PC-9 (cell line): Measurements from ENCODE around the gene FCRLB. TPM values are rescaled to one million over a fixed set of nuclear protein-coding genes. Genes with fewer than 3 reads are reported as not detected.

ENCODE experiments used
- BruUV-seq: library from RNA; stranded (reverse); fragments of 400-500 nt; replicated peaks from 2 replicates; lab custom pipeline; 2021; lab: Mats Ljungman, UMichigan
- CTCF ChIA-PET: fragments of 300-600 bp; sonication (Branson Sonifier 250); formaldehyde crosslinking; loops from one replicate; lab custom pipeline; 2022; ENCODE audit warnings: antibody characterized with exemption; lab: Charles Lee
- POLR2A ChIA-PET: fragments of 300-600 bp; sonication (Branson Sonifier 250); formaldehyde crosslinking; loops from one replicate; lab custom pipeline; 2022; ENCODE audit warnings: antibody characterized with exemption; ENCODE audit not compliant: unreplicated experiment; lab: Charles Lee
- DNase-seq, 2 experiments: peaks; one replicate each; pipeline versions ENCODE4 v3.0.0 to v3.0.0-alpha.2; 2015 to 2022; ENCODE audit warnings: mixed read lengths in 1 of 2
- H2AFZ ChIP-seq: fragments of 200-600 bp; sonication (generic); 2 replicates; pipeline ENCODE4 v1.8.1; 2017; ENCODE audit warnings: antibody characterized with exemption
- H3F3A ChIP-seq: fragments of 200-600 bp; sonication (generic); 2 replicates; pipeline ENCODE4 v1.8.1; 2017; ENCODE audit warnings: antibody characterized with exemption, mild to moderate bottlenecking, low read depth; ENCODE audit not compliant: insufficient read depth
- H3K27ac ChIP-seq: fragments of 200-600 bp; sonication (generic); 2 replicates; pipeline ENCODE4 v1.6.1; 2016; ENCODE audit warnings: mixed run types
- H3K27me3 ChIP-seq: fragments of 200-600 bp; sonication (generic); 2 replicates; pipeline ENCODE4 v1.6.1; 2016; ENCODE audit warnings: low read depth, mixed run types; ENCODE audit not compliant: insufficient read depth
- H3K36me3 ChIP-seq: fragments of 200-600 bp; sonication (generic); 2 replicates; pipeline ENCODE4 v1.6.1; 2016; ENCODE audit warnings: low read depth, mixed run types
- H3K4me1 ChIP-seq: fragments of 200-600 bp; sonication (generic); replicated peaks from 2 replicates; pipeline ENCODE4 v1.6.1; 2016; ENCODE audit warnings: mixed run types; ENCODE audit not compliant: insufficient read depth
- H3K4me2 ChIP-seq: fragments of 200-600 bp; sonication (generic); 2 replicates; pipeline ENCODE4 v1.6.1; 2017; ENCODE audit warnings: mixed run types
- H3K4me3 ChIP-seq: fragments of 200-600 bp; sonication (generic); 2 replicates; pipeline ENCODE4 v1.6.1; 2016; ENCODE audit warnings: mixed run types
- H3K79me2 ChIP-seq: fragments of 200-600 bp; sonication (generic); 2 replicates; pipeline ENCODE4 v1.6.1; 2017; ENCODE audit warnings: low read depth, mixed run types
- H3K9me2 ChIP-seq: fragments of 200-600 bp; sonication (generic); 2 replicates; pipeline ENCODE4 v1.8.1; 2017; ENCODE audit warnings: mild to moderate bottlenecking; ENCODE audit not compliant: insufficient read depth
- H3K9me3 ChIP-seq: fragments of 200-600 bp; sonication (generic); 2 replicates; pipeline ENCODE4 v1.8.1; 2016; ENCODE audit warnings: low read depth; ENCODE audit not compliant: insufficient read depth
- H4K20me1 ChIP-seq: fragments of 200-600 bp; sonication (generic); 2 replicates; pipeline ENCODE4 v1.8.1; 2017; ENCODE audit not compliant: insufficient read depth
- EZH2 ChIP-seq: fragments of 200-600 bp; sonication (generic); IDR thresholded peaks from 2 replicates; pipeline ENCODE4 v1.8.0; 2017; ENCODE audit warnings: antibody characterized with exemption, low read depth
- intact Hi-C: fragments of 100-400 bp; cut with micrococcal nuclease; formaldehyde crosslinking; loops from one replicate; pipeline ENCODE4 v1.10.0; 2022; ENCODE audit not compliant: unreplicated experiment
- total RNA-seq: library from RNA; stranded (reverse); gene quantifications from 2 replicates; pipeline ENCODE4 v1.2.3, GENCODE V29; 2021
- TF ChIP-seq, protein P1 (sequence below): fragments of 200-600 bp; sonication (generic); conservative IDR thresholded peaks from 2 replicates; pipeline ENCODE4 v1.6.1; 2017; ENCODE audit warnings: mixed run types, antibody characterized with exemption, mild to moderate bottlenecking, moderate library complexity

The FCRLB gene
- total RNA-seq, 1 experiment from 2014 or later, result 1.0 TPM

DNA sequence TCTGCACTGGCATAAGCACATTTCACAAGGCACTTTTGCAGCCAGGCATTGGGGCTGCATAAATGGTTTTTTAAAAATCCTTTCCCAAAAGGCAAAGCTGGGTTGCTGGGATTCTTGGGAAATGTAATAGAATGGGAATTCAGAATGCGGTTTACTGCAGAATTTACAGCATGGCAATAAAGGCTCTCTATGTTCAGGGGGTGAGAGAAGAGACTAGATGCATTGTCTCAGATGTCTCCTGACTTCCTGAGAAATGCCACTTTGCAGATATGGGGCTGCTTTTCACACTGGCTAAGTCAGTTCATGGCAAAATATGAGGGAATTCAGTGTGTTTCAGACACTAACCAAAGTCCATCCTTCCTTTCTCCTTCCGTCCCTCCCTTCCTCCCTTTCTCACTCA, 44.9 kb upstream of the FCRLB start:
- Histone ChIP-seq H4K20me1 (no peaks in the 10 kb centered on the region), H3K4me2 (no peak overlapping the region), H3K4me3 (no peak overlapping the region), H3K79me2 (no peaks in the 10 kb centered on the region), H3K27me3 (no peaks in the 10 kb centered on the region), H3F3A (no peaks in the 10 kb centered on the region), H3K9me3 (no peaks in the 10 kb centered on the region), H3K27ac (no peak overlapping the region), H3K36me3 (no peaks in the 10 kb centered on the region), H3K4me1 (no peaks in the 10 kb centered on the region), H3K9me2 (no peaks in the 10 kb centered on the region), H2AFZ (no peak overlapping the region)
- intact Hi-C loops, result no loop called here
- CTCF ChIA-PET, result no interaction called here
- TF ChIP-seq, protein P1, sequence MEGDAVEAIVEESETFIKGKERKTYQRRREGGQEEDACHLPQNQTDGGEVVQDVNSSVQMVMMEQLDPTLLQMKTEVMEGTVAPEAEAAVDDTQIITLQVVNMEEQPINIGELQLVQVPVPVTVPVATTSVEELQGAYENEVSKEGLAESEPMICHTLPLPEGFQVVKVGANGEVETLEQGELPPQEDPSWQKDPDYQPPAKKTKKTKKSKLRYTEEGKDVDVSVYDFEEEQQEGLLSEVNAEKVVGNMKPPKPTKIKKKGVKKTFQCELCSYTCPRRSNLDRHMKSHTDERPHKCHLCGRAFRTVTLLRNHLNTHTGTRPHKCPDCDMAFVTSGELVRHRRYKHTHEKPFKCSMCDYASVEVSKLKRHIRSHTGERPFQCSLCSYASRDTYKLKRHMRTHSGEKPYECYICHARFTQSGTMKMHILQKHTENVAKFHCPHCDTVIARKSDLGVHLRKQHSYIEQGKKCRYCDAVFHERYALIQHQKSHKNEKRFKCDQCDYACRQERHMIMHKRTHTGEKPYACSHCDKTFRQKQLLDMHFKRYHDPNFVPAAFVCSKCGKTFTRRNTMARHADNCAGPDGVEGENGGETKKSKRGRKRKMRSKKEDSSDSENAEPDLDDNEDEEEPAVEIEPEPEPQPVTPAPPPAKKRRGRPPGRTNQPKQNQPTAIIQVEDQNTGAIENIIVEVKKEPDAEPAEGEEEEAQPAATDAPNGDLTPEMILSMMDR, result no peak
- no peak for TF ChIP-seq EZH2
- BruUV-seq, result no TSS peak
- POLR2A ChIA-PET, result no interaction called here
- DNase-seq, result no peak

DNA sequence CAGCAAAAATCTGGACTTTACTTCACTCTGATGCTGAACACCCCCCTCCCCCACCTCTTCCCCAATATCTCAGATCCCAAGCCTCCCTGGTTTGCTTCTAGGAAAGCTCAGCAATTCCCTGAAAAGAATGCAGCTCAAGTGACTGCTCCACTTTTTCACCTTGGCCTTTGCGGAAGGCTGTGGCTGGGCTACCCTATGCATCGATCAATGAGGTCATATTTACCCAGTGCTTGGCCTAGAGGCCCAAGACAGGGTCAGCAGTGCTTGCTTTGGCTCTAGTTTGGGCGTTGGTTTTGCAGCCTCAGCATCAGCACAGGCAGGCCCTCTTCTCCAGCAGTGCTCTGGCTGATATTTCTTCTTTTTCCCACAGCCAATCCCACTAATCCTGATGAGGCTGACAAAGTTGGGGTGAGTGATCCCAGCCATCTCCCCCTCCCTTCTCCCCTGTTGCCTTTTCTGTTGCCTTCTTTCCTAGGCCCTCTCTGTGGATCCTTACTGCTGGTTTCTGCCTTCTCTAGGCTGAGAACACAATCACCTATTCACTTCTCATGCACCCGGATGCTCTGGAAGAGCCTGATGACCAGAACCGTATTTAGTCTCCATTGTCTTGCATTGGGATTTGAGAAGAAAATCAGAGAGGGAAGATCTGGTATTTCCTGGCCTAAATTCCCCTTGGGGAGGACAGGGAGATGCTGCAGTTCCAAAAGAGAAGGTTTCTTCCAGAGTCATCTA, 44.2 kb upstream of the FCRLB start:
- Histone ChIP-seq H4K20me1 (no peaks in the 10 kb centered on the region), H3K9me2 (no peaks in the 10 kb centered on the region), H3K4me1 (no peaks in the 10 kb centered on the region), H3K79me2 (no peaks in the 10 kb centered on the region), H3F3A (no peaks in the 10 kb centered on the region), H2AFZ (no peak overlapping the region), H3K27ac (no peak overlapping the region), H3K9me3 (no peaks in the 10 kb centered on the region), H3K4me2 (no peak overlapping the region), H3K36me3 (no peaks in the 10 kb centered on the region), H3K4me3 (no peak overlapping the region), H3K27me3 (no peaks in the 10 kb centered on the region)
- BruUV-seq, result no TSS peak
- ChIA-PET CTCF (no interaction called here), POLR2A (no interaction called here)
- TF ChIP-seq, protein P1, result no peak
- TF ChIP-seq EZH2, result no peak
- no peak for DNase-seq
- intact Hi-C loops, result no loop called here

DNA sequence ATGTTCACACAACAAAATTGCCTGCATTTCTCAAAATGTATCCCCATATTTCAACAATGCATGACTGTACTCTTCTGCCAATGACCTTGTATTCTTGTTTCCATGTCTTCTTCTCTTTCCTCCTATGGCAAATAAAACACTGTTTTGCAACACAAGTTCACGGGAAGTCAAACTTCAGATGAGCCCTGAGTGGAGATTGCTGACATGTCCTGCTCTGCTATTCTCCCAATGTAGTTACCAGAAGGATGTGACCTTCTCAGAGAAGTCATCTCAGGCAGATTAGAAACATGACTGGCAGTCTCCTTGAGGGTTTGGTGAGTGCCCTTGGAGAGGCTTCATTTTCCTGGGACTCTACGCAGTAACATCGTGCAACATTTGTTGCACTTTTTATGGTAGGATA, 42.8 kb upstream of the FCRLB start:
- H3K79me2 ChIP-seq, result no peaks in the 10 kb centered on the region
- POLR2A ChIA-PET, result no interaction called here
- DNase-seq, result no peak
- CTCF ChIA-PET, result no interaction called here
- intact Hi-C loops, result no loop called here
- H3K36me3 ChIP-seq, result no peaks in the 10 kb centered on the region
- no peaks in the 10 kb centered on the region for H3K4me1 ChIP-seq
- H3F3A ChIP-seq, result no peaks in the 10 kb centered on the region
- H3K4me2 ChIP-seq, result no peak overlapping the region
- H2AFZ ChIP-seq, result no peak overlapping the region
- H3K27ac ChIP-seq, result no peak overlapping the region
- BruUV-seq, result no TSS peak
- H3K9me2 ChIP-seq, result no peaks in the 10 kb centered on the region
- no peak for TF ChIP-seq EZH2
- TF ChIP-seq, protein P1, result no peak
- H3K4me3 ChIP-seq, result no peak overlapping the region
- no peaks in the 10 kb centered on the region for H3K9me3 ChIP-seq
- H3K27me3 ChIP-seq, result no peaks in the 10 kb centered on the region
- H4K20me1 ChIP-seq, result no peaks in the 10 kb centered on the region
